GM20431 (cell line): ENCODE measurements around the gene CDCP2.

Experiments used
- in situ Hi-C: fragments of 300-500 bp; cut with MseI, MboI; formaldehyde crosslinking; loops from one replicate; pipeline ENCODE4 v1.15.0; 2020; ENCODE audit warnings: low sequenced_read_pairs; ENCODE audit not compliant: unreplicated experiment

The CDCP2 gene

DNA sequence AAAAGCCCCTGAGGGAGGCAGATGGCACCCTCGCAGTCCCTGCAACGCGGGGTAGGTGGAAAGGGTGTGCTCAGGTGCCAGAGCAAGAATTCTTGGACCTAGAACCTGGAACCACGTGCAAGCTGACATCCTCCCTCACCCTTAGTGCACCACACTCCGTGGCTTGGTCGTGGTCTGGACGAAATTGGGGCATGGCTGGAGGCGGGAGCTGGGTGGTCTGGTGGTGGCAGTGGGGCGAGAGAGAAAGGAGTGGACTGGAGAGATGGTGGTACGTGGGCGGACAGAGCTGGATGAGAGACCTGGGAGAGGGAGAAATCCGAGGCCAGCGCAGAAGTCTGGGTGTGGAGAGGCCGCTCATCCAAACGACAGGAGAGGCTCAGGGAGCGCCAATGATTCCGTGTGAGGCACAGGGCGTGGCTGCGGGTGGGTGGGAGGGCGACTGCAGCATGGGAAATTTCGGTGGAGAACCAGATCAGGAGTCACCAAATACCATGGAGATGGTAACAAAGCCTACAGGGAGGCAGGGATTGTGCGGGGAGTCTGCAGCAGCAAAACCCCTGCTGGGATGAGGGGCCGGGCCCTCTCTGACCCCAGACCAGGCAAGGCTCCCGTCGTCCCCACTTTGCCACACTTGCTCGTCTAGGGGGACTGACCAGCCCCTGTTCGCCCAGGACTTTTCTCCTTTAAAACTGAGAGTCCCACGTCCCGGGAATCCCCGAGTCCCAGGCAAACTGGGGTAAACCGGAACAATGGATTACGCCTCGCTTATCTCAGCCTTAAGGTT is 31.9 kb downstream of the CDCP2 start:
- in situ Hi-C loops, result loop anchor here (25.0 kb wide), 1 partner anchor 366 kb away; no protein-coding TSS in a partner anchor

- in situ Hi-C loops, result loop anchor here (25.0 kb wide), 1 partner anchor 367 kb away; no protein-coding TSS in a partner anchor
Measured at GRCh38 chr1:54120018-54120697, 32.6 kb downstream of the CDCP2 start.

GRCh38 chr1:54118704-54119103 is 34.1 kb downstream of the CDCP2 start:
- in situ Hi-C loops, result loop anchor here (25.0 kb wide), 1 partner anchor 369 kb away; no protein-coding TSS in a partner anchor

- in situ Hi-C loops, result loop anchor here (25.0 kb wide), 1 partner anchor 369 kb away; no protein-coding TSS in a partner anchor
Measured at GRCh38 chr1:54117815-54118563, 34.8 kb downstream of the CDCP2 start.

DNA sequence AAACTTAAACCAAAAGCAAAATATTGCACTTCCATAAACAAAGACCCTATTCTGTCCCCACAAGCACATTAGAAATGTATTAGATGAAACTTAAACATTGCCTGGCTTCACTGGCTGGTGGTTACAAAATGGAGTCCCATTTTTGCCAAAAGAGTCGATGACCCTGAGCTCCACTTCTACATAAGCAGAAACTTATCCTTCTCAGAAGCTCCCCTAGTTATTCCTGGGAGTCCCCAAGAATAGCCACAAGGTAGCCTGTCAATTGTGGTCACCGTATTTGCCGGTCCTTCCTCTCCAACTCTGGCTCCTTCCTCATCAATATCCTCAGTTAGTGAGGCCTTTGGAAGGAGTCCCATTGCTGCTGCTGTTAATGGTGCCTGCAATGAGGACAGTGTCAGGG is 37.3 kb downstream of the CDCP2 start:
- in situ Hi-C loops, result loop anchor here (25.0 kb wide), 1 partner anchor 372 kb away; no protein-coding TSS in a partner anchor

DNA sequence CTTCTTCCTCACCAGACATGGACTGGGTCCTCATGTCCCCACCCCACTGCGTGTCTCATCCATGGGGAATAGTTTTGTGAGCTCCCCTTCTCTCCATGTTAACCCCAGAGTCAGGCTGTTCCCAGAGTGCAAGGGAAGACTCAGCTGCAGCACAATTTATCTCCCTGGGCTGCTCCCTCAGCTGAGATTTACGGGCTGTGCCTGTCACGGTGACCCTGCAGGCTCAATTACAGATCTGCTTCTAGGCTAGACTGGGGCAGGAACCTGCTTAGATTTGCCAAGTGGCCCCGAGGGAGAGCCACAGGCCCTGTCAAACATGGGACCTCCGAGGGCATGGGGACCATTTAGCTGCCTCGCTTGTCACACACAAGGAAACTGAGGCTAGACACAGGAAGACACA is 37.8 kb downstream of the CDCP2 start:
- in situ Hi-C loops, result loop anchor here (25.0 kb wide), 1 partner anchor 372 kb away; no protein-coding TSS in a partner anchor

DNA sequence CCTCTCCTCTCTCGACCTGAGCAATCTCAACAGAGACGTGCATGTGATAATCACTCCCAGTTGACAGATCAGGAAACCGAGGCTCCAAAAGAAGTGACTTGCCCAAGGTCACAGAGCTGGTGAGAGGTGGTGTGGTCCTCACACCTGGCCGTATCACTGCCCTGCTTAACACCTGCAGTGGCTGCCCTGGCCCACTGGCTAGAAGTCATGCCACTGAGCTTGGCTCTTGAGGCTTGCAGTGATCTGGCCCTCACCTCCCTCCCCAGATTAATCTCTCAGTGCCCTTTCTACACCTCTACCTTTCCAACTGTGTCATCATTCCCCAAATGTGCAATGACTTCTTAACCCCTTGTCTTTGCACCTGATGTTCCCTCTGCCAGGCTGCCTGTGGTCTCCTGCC is 38.8 kb downstream of the CDCP2 start:
- in situ Hi-C loops, result loop anchor here (25.0 kb wide), 1 partner anchor 373 kb away; no protein-coding TSS in a partner anchor

DNA sequence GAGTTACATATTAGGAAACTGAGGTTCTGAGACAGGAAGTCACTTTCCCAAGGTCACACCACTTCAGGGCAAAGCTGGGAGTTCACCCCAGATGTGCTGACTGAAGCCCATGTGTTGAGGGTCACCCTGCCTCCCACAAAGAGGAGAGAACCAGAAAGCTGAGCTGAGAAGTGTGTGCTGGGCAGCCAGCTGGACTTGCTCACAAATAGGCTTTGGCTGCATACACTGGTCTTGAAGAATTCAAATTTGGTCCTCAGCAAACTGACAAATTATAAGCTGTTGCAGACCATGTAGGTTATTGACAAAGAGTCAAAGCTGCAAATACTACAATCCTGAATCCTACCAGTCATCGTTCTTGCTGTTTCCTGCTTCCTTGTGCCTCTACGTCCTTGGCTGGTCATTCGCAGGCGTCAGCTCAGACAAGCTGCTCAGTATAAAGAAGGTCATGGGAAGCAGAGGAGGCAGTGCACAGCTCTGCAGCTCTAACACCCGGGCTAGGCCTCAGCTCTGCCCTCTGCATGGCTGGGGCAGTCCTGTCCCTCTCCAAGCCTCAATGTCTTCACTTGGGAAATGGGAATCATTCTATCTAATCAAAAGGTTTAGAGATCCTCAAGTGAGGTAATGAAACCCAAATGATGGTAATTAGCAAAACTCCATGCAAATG is 40.0 kb downstream of the CDCP2 start:
- in situ Hi-C loops, result loop anchor here (25.0 kb wide), 1 partner anchor 374 kb away; no protein-coding TSS in a partner anchor

DNA sequence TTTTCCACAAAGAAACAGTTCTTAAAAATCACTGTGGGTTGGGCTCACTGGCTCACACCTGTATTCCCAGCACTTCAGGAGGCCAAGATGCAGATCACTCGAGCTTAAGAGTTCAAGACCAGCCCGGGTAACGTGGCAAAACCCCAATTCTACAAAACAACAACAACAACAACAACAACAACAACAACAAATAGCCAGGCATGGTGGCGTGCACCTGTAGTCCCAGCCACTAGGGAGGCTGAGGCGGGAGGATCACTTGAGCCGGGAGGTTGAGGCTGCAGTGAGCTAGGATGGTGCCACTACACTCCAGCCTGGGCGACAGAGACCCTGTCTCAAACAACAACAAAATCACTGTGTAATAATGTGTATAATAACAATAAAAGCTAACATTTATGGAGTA is 40.8 kb downstream of the CDCP2 start:
- in situ Hi-C loops, result loop anchor here (25.0 kb wide), 1 partner anchor 375 kb away; no protein-coding TSS in a partner anchor

DNA sequence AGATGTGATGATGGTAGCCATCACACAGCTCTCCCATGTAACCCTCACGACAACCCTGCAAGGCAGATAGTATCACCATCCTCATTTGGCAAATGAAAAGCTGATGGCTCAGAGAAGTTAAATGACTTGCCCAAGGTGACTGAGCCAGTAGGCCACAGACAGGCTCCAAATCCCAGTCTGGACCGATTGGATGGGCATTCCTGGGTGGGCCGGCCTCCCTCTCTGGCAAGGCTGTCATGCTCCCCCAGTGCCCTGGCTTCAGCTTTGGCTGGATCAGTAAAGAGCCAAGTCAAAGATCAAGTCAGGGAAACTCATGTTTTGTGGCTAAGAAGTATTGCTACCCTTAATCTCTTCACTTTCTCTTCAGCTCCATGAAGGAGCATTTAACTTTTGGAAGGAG is 41.2 kb downstream of the CDCP2 start:
- in situ Hi-C loops, result loop anchor here (25.0 kb wide), 1 partner anchor 376 kb away; no protein-coding TSS in a partner anchor

- in situ Hi-C loops, result loop anchor here (25.0 kb wide), 1 partner anchor 376 kb away; no protein-coding TSS in a partner anchor
Measured at GRCh38 chr1:54110996-54111395, 41.8 kb downstream of the CDCP2 start.

DNA sequence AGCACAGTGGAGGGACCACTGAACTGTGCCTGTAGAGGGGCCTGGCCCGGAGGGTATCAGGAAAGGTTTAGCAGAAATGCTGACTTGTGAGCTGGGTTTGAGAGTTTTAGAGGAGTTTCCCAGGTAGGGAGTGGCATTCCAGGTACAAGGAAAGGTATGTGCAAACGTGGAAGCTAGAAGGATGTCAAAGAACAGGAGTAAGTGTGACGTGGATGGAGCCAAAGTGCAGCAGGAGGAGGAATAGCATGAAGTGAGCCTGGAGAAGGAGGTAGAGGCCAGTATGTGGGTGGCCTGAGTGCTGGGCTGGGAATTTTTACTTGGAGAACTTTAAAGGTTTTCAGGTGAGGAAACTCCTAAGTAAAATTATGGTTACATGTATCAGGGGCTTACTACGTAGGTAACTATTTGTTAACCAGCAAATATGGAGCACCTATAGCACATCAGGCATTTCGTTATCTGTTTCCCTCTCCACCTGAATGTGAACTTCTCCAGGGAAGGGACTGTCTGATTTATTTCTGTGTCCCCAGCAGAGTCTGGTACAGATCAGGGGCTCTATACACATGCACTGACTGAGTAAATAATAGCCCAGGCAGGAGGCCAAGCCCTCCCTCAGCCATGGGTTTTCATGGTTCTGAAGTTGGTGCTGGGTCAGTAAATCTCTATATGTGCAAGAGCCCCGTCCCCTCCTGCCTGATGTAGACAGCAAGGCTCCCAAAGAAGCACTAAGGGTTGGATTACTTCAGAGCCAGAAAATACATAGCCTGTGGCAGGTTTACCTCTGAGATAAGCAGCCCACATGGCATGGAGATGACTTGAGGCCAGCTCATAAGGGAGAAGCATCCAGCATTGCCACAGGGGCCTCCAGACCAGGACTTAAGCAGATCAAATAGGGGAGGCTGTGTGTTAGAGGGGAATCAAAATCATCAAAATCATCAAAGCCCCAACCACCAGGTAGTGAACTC is 43.4 kb downstream of the CDCP2 start:
- in situ Hi-C loops, result loop anchor here (25.0 kb wide), 1 partner anchor 378 kb away; no protein-coding TSS in a partner anchor

GRCh38 chr1:54108156-54108555 is 44.6 kb downstream of the CDCP2 start:
- in situ Hi-C loops, result loop anchor here (25.0 kb wide), 1 partner anchor 379 kb away; no protein-coding TSS in a partner anchor

GRCh38 chr1:54107131-54107530 is 45.7 kb downstream of the CDCP2 start:
- in situ Hi-C loops, result loop anchor here (25.0 kb wide), 1 partner anchor 380 kb away; no protein-coding TSS in a partner anchor

GRCh38 chr1:54105736-54106269 is 47.0 kb downstream of the CDCP2 start:
- in situ Hi-C loops, result loop anchor here (25.0 kb wide), 1 partner anchor 381 kb away; no protein-coding TSS in a partner anchor

- in situ Hi-C loops, result loop anchor here (25.0 kb wide), 1 partner anchor 382 kb away; no protein-coding TSS in a partner anchor
Measured at GRCh38 chr1:54105080-54105479, 47.7 kb downstream of the CDCP2 start.

DNA sequence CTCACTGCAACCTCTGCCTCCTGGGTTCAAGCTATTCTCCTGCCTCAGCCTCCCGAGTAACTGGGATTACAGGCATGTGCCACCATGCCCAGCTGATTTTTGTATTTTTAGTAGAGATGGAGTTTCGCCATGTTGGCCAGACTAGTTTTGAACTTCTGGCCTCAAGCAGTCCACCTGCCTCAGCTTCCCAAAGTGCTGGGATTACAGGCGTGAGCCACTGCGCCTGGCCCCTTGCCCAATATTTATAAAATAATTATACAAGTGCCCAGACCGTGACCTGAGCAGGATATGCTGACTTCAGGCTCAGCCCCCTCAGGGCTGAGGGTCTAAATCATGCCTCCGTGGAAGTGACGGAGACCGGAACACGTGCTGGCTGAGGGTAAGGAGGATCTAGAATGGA is 48.2 kb downstream of the CDCP2 start:
- in situ Hi-C loops, result loop anchor here (25.0 kb wide), 1 partner anchor 383 kb away; no protein-coding TSS in a partner anchor

- in situ Hi-C loops, result loop anchor here (25.0 kb wide), 1 partner anchor 384 kb away; no protein-coding TSS in a partner anchor
Measured at GRCh38 chr1:54103414-54103813, 49.4 kb downstream of the CDCP2 start.
